ENCODE results near the gene HSPA12B. TPM values are rescaled to one million over a fixed set of nuclear protein-coding genes. Genes with fewer than 3 reads are reported as not detected.

HSPA12B gene
- total and polyA plus RNA-seq, 2 experiments from 2014 or later, result 2.5 to 3.4 TPM

GRCh38 chr20:3751675-3752385, 19.3 kb downstream of the HSPA12B start:
- Histone ChIP-seq H4K20me1 (ENCODE audit: insufficient read depth, poor library complexity, severe bottlenecking) (no peaks in the 10 kb centered on the region), H3K27me3 (peaks cover 48% of the 10 kb centered on the region), H3K9me2 (replicated peaks; ENCODE audit: insufficient read depth) (no peaks in the 10 kb centered on the region), H3K9me3 (ENCODE audit: low read depth) (no peaks in the 10 kb centered on the region), H3K36me3 (replicated peaks; ENCODE audit: insufficient read depth, low read depth) (no peaks in the 10 kb centered on the region), H3K79me2 (no peaks in the 10 kb centered on the region), H3K4me1 (ENCODE audit: insufficient read depth) (peaks cover 12% of the 10 kb centered on the region), H3K27ac (no peak overlapping the region), H3K4me3 (peak overlapping the region; percentile 27), H3K4me2 (peak overlapping the region; percentile 90), H2AFZ (peak overlapping the region; percentile 56)
- WGBS (ENCODE audit: low lambda C conversion rate, missing lambda C conversion rate), result 7% methylated on average over 86 of the region's 95 CpGs
- TF ChIP-seq EZH2 (IDR thresholded peaks at IDR 0.05; ENCODE audit: borderline replicate concordance), result no peak
- TF ChIP-seq EZH2phosphoT487 (IDR thresholded peaks at IDR 0.05; ENCODE audit: low read depth, severe bottlenecking, unreplicated experiment), result no peak
- no peak for TF ChIP-seq CTCF (IDR thresholded peaks at IDR 0.05; ENCODE audit: poor library complexity)
- peak; percentile 63 for DNase-seq (ENCODE audit: low spot score)

- Histone ChIP-seq H3K9me3 (ENCODE audit: low read depth) (no peaks in the 10 kb centered on the region), H4K20me1 (ENCODE audit: insufficient read depth, poor library complexity, severe bottlenecking) (no peaks in the 10 kb centered on the region), H3K79me2 (no peaks in the 10 kb centered on the region), H3K9me2 (replicated peaks; ENCODE audit: insufficient read depth) (no peaks in the 10 kb centered on the region), H3K27ac (no peak overlapping the region), H2AFZ (no peak overlapping the region), H3K4me1 (ENCODE audit: insufficient read depth) (peaks cover 12% of the 10 kb centered on the region), H3K36me3 (replicated peaks; ENCODE audit: insufficient read depth, low read depth) (no peaks in the 10 kb centered on the region), H3K27me3 (peaks cover 43% of the 10 kb centered on the region), H3K4me2 (peak overlapping the region; percentile 90), H3K4me3 (no peak overlapping the region)
- TF ChIP-seq CTCF (IDR thresholded peaks at IDR 0.05; ENCODE audit: poor library complexity) (no peak), EZH2phosphoT487 (IDR thresholded peaks at IDR 0.05; ENCODE audit: low read depth, severe bottlenecking, unreplicated experiment) (no peak), EZH2 (IDR thresholded peaks at IDR 0.05; ENCODE audit: borderline replicate concordance) (no peak)
- WGBS (ENCODE audit: low lambda C conversion rate, missing lambda C conversion rate), result 34% methylated on average over 13 of the region's 13 CpGs
- DNase-seq (ENCODE audit: low spot score), result no peak
Observed at GRCh38 chr20:3752386-3752759, 19.9 kb downstream of the HSPA12B start.

GRCh38 chr20:3753098-3753497, 20.6 kb downstream of the HSPA12B start:
- TF ChIP-seq CTCF (IDR thresholded peaks at IDR 0.05; ENCODE audit: poor library complexity) (peak; percentile 60), EZH2phosphoT487 (IDR thresholded peaks at IDR 0.05; ENCODE audit: low read depth, severe bottlenecking, unreplicated experiment) (no peak)
- Histone ChIP-seq H3K4me3 (no peak overlapping the region), H3K9me3 (ENCODE audit: low read depth) (no peaks in the 10 kb centered on the region), H3K79me2 (no peaks in the 10 kb centered on the region), H3K4me1 (ENCODE audit: insufficient read depth) (peaks cover 12% of the 10 kb centered on the region), H3K27me3 (peaks cover 36% of the 10 kb centered on the region), H2AFZ (no peak overlapping the region), H3K9me2 (replicated peaks; ENCODE audit: insufficient read depth) (no peaks in the 10 kb centered on the region), H3K36me3 (replicated peaks; ENCODE audit: insufficient read depth, low read depth) (no peaks in the 10 kb centered on the region), H3K4me2 (no peak overlapping the region), H4K20me1 (ENCODE audit: insufficient read depth, poor library complexity, severe bottlenecking) (no peaks in the 10 kb centered on the region), H3K27ac (no peak overlapping the region)
- WGBS (ENCODE audit: low lambda C conversion rate, missing lambda C conversion rate), result 43% methylated on average over 4 of the region's 4 CpGs
- peak; percentile 73 for DNase-seq (ENCODE audit: low spot score)

Data from hepatocyte (in vitro differentiated cells).